CD8-positive, alpha-beta memory T cell (primary cell): ENCODE data around the gene ARID4B. TPM values are rescaled to one million over a fixed set of nuclear protein-coding genes. Genes with fewer than 3 reads are reported as not detected.

ENCODE experiments used
- CTCF ChIA-PET: fragments of 350-600 bp; sonication (Branson Sonifier 250); formaldehyde crosslinking; loops from one replicate; lab custom pipeline; 2021; ENCODE audit warnings: antibody characterized with exemption; lab: Charles Lee
- POLR2A ChIA-PET: fragments of 350-600 bp; sonication (Branson Sonifier 250); formaldehyde crosslinking; loops from one replicate; lab custom pipeline; 2021; ENCODE audit warnings: antibody characterized with exemption; lab: Charles Lee
- DNase-seq, 5 donors: peaks; one replicate each; pipeline versions ENCODE4 v3.0.0 to v3.0.0-alpha.2; 2020 to 2022; ENCODE audit warnings: mixed read lengths in 1 of 5
- H3K27ac ChIP-seq: one replicate; pipeline ENCODE4 v1.7.0; 2013; ENCODE audit warnings: low read depth, mild to moderate bottlenecking, low read length, moderate library complexity
- H3K27me3 ChIP-seq: 2 replicates; pipeline ENCODE4 v1.7.0; 2013; ENCODE audit warnings: low read length, mild to moderate bottlenecking; ENCODE audit not compliant: insufficient read depth, poor library complexity, severe bottlenecking
- H3K36me3 ChIP-seq: 2 replicates; pipeline ENCODE4 v1.7.0; 2013; ENCODE audit warnings: mild to moderate bottlenecking, low read length, moderate library complexity; ENCODE audit not compliant: insufficient read depth
- H3K4me1 ChIP-seq: 2 replicates; pipeline ENCODE4 v1.7.0; 2013; ENCODE audit warnings: mild to moderate bottlenecking, low read length, moderate library complexity; ENCODE audit not compliant: insufficient read depth
- H3K4me3 ChIP-seq: 2 replicates; pipeline ENCODE4 v1.7.0; 2013; ENCODE audit warnings: mild to moderate bottlenecking, low read length
- H3K9me3 ChIP-seq: 2 replicates; pipeline ENCODE4 v1.7.0; 2013; ENCODE audit warnings: mild to moderate bottlenecking, low read length
- H3K27ac Mint-ChIP-seq, 8 donors: one replicate each; pipeline ENCODE4 v1.8.0; 2020 to 2021; ENCODE audit warnings: mixed read lengths in 8 of 8, mild to moderate bottlenecking in 6 of 8, inconsistent platforms in 3 of 8, moderate library complexity in 3 of 8
- H3K27me3 Mint-ChIP-seq, 2 donors: one replicate each; pipeline ENCODE4 v1.8.0; 2020 to 2021; ENCODE audit warnings: mixed read lengths in 2 of 2, mild to moderate bottlenecking in 1 of 2, moderate library complexity in 1 of 2
- H3K36me3 Mint-ChIP-seq, 3 donors: one replicate each; pipeline ENCODE4 v1.8.0; 2020 to 2021; ENCODE audit warnings: mixed read lengths in 3 of 3, inconsistent platforms in 1 of 3, mild to moderate bottlenecking in 1 of 3
- H3K4me1 Mint-ChIP-seq, 3 donors: one replicate each; pipeline ENCODE4 v1.8.0; 2020 to 2021; ENCODE audit warnings: mixed read lengths in 3 of 3, inconsistent platforms in 1 of 3, mild to moderate bottlenecking in 1 of 3
- H3K4me3 Mint-ChIP-seq, 7 donors: one replicate each; pipeline ENCODE4 v1.8.0; 2020 to 2021; ENCODE audit warnings: mixed read lengths in 7 of 7, mild to moderate bottlenecking in 6 of 7, moderate library complexity in 4 of 7, inconsistent platforms in 2 of 7
- H3K9me3 Mint-ChIP-seq, 5 donors: one replicate each; pipeline ENCODE4 v1.8.0; 2020 to 2022; ENCODE audit warnings: mixed read lengths in 5 of 5, mild to moderate bottlenecking in 3 of 5, moderate library complexity in 2 of 5, inconsistent platforms in 1 of 5
- polyA plus RNA-seq: library from polyadenylated mRNA; unstranded; fragments of 300-500 nt; fragmentation: Illumina TruSeq; gene quantifications from one replicate; pipeline ENCODE4 v1.2.3, GENCODE V29; 2021
- total RNA-seq, 2 experiments: library from RNA; stranded (reverse); gene quantifications; one replicate each; pipeline ENCODE4 v1.2.3, GENCODE V29; 2021

Gene ARID4B
- total and polyA plus RNA-seq, 3 experiments from 2014 or later = 39.9 to 88.6 (median 43.0) TPM

DNA sequence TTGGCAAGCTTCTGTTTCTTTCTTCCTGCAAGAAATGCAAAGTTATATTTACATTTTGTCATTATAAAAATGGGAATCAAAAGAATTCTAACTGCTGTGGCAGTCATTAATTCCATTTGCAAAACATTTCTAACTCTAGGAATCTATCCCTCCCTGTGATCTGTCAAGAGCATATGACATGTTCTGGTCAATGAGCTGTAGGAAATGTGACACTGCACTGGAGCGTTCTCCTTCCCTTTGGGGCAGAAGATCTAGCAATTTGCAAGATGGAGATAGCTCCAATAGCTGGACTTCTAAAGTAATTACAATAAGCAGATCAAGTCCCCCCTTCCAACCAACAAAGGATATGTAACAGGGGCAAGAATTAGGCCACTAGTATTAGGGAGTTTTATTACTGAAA lies 205.6 kb downstream of the ARID4B start:
- H3K4me1 ChIP-seq = peaks cover 49% of the 10 kb centered on the region
- H3K36me3 ChIP-seq = peaks cover 34% of the 10 kb centered on the region
- no peaks in the 10 kb centered on the region for H3K9me3 ChIP-seq
- Mint-ChIP-seq H3K9me3 (no peaks in the 10 kb centered on the region), H3K4me1 (peaks cover 53 to 71% (median 56%) of the 10 kb centered on the region in 3 donors), H3K27me3 (no peaks in the 10 kb centered on the region), H3K36me3 (peaks cover 4 to 65% (median 10%) of the 10 kb centered on the region in 3 donors), H3K4me3 (peak overlapping the region in 3 of 7 donors; percentile 9 to 17 (median 12)), H3K27ac (peak overlapping the region in 6 of 8 donors; percentile 5 to 88 (median 64))
- no peak overlapping the region for H3K4me3 ChIP-seq
- ChIA-PET POLR2A (interaction anchor here (1.0 kb wide), 1 partner anchor 14 kb away, joined by 7 read pairs; no protein-coding TSS in a partner anchor), CTCF (interaction anchor here (0.9 to 1.1 kb wide), 2 partner anchors 16 to 18 kb away, joined by 4 to 7 read pairs; no protein-coding TSS in a partner anchor)
- H3K27me3 ChIP-seq = no peaks in the 10 kb centered on the region
- DNase-seq = no peak
- H3K27ac ChIP-seq = no peak overlapping the region

Other genes with a start within 250 kb of the ARID4B start
- 100 to 1,000 TPM; 108 to 115 TPM for gene TOMM20, start 199.3 kb downstream of the ARID4B start, total RNA-seq
- 59.8 TPM for gene TOMM20, start 199.3 kb downstream of the ARID4B start, polyA plus RNA-seq
- 100 to 1,000 TPM; 121 to 130 TPM for gene RBM34, start 166.9 kb downstream of the ARID4B start, total RNA-seq
- gene RBM34, start 166.9 kb downstream of the ARID4B start, polyA plus RNA-seq = 78.6 TPM
- 10 to 100 TPM; 26.3 to 29.0 TPM for gene GGPS1, start 391 bp upstream of the ARID4B start, total RNA-seq
- gene GGPS1, start 391 bp upstream of the ARID4B start, polyA plus RNA-seq = 63.0 TPM
- 10 to 100 TPM; 19.4 to 25.7 TPM for gene TBCE, start 39.2 kb upstream of the ARID4B start, total RNA-seq
- 15.5 TPM for gene TBCE, start 39.2 kb upstream of the ARID4B start, polyA plus RNA-seq
- 10 to 100 TPM; 14.4 to 15.6 TPM for gene B3GALNT2, start 176.3 kb upstream of the ARID4B start, total RNA-seq
- 5.0 TPM for gene B3GALNT2, start 176.3 kb upstream of the ARID4B start, polyA plus RNA-seq